Lower lobe of right lung (tissue), 2 donors: ENCODE data around the gene CRY1. TPM values are rescaled to one million over a fixed set of nuclear protein-coding genes. Genes with fewer than 3 reads are reported as not detected.
"Not testable (repeated sequence)": the region's sequence is repeated elsewhere in the genome, so short reads cannot be mapped to it uniquely, and the experiment has no call there.

Source experiments
- ATAC-seq, 2 donors: fragments of 200-7000 bp; cut with Tn5 transposase; one replicate each; pipeline ENCODE4 v1.9.1; 2020 to 2022; ENCODE audit warnings: mild to moderate bottlenecking in 2 of 2, moderate library complexity in 2 of 2
- DNase-seq: peaks from one replicate; pipeline ENCODE4 v3.0.0-alpha.2; 2020
- H3K27ac ChIP-seq: fragments of 200-600 bp; one replicate; pipeline ENCODE4 v1.8.0; 2022
- H3K27me3 ChIP-seq: fragments of 200-600 bp; one replicate; pipeline ENCODE4 v1.8.0; 2022; ENCODE audit warnings: low read depth
- H3K36me3 ChIP-seq: fragments of 200-600 bp; one replicate; pipeline ENCODE4 v1.8.0; 2022; ENCODE audit warnings: mild to moderate bottlenecking
- H3K4me1 ChIP-seq: fragments of 200-600 bp; one replicate; pipeline ENCODE4 v1.8.0; 2022
- H3K4me3 ChIP-seq: fragments of 200-600 bp; one replicate; pipeline ENCODE4 v1.8.0; 2022; ENCODE audit warnings: mild to moderate bottlenecking
- H3K9me3 ChIP-seq: fragments of 200-600 bp; one replicate; pipeline ENCODE4 v1.8.0; 2022
- intact Hi-C: fragments of 100-400 bp; cut with DNase I; formaldehyde crosslinking; loops from one replicate; pipeline ENCODE4 v1.11.0; 2022
- total RNA-seq: library from RNA; stranded (reverse); fragmentation: NEBNext Ultra II Directional; extraction: Animal tissue kit (Norgen Biotek cat#: 25700); gene quantifications from one replicate; pipeline ENCODE4 v1.2.1, GENCODE V29; 2021
- TF ChIP-seq, protein P1 (sequence below): fragments of 200-600 bp; IDR thresholded peaks from one replicate; pipeline ENCODE4 v1.8.0; 2022; ENCODE audit warnings: antibody characterized with exemption, mild to moderate bottlenecking
- donor health status: DM: no; HTN: yes; CAD: no; lungs with severe emphysema.

The CRY1 gene
- total RNA-seq, 1 donor from 2014 or later = 18.8 TPM

DNA sequence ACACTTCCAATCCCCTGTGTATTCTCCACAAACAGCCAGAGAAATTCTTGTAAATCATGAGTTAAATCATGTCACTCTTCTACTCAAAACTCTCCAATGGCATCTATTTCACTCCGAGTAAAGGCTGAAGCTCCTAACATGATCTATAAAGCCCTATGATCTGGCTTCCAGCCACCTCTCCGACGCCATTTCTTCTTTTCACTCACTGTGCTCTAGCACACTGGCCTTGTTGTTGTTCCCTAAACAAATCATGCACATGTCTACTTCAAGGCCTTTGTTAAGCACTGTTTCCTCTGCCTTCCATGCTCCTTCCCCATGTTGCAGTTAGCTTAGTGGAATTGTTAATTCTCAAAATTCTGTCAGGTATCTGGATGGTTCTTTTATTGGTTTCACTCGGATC is 76.3 kb downstream of the CRY1 start:
- no peaks in the 10 kb centered on the region for H3K27me3 ChIP-seq
- H3K9me3 ChIP-seq = no peaks in the 10 kb centered on the region
- DNase-seq = no peak
- no peak overlapping the region for H3K27ac ChIP-seq
- ATAC-seq = no peak
- TF ChIP-seq, protein P1, sequence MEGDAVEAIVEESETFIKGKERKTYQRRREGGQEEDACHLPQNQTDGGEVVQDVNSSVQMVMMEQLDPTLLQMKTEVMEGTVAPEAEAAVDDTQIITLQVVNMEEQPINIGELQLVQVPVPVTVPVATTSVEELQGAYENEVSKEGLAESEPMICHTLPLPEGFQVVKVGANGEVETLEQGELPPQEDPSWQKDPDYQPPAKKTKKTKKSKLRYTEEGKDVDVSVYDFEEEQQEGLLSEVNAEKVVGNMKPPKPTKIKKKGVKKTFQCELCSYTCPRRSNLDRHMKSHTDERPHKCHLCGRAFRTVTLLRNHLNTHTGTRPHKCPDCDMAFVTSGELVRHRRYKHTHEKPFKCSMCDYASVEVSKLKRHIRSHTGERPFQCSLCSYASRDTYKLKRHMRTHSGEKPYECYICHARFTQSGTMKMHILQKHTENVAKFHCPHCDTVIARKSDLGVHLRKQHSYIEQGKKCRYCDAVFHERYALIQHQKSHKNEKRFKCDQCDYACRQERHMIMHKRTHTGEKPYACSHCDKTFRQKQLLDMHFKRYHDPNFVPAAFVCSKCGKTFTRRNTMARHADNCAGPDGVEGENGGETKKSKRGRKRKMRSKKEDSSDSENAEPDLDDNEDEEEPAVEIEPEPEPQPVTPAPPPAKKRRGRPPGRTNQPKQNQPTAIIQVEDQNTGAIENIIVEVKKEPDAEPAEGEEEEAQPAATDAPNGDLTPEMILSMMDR = no peak
- intact Hi-C loops = no loop called here
- no peak overlapping the region for H3K4me3 ChIP-seq
- peaks cover 13% of the 10 kb centered on the region for H3K36me3 ChIP-seq
- no peaks in the 10 kb centered on the region for H3K4me1 ChIP-seq

DNA sequence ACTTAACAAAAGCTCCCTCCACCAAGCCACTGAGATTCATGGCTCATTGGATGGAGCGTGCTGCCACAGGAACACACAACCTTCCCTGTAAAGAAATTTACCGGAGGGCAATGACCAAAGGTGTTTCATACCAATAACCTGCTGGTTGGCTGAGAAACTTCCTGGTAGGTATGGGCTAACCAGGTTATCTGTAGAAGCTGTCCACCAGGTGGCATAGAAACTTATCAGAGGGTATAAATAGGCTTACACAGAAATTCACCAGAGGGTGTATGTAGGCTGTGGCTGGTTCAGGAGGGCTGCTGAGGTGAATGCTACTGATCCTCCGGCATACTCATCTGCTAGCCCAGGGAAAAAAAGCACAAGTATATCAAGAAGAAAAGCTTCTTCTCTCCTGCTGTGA is 79.3 kb downstream of the CRY1 start:
- no peaks in the 10 kb centered on the region for H3K27me3 ChIP-seq
- peak; percentile 63 to 86 for ATAC-seq
- H3K4me3 ChIP-seq = no peak overlapping the region
- H3K4me1 ChIP-seq = no peaks in the 10 kb centered on the region
- H3K9me3 ChIP-seq = no peaks in the 10 kb centered on the region
- peaks cover 9% of the 10 kb centered on the region for H3K36me3 ChIP-seq
- no peak for DNase-seq
- TF ChIP-seq, protein P1 = no peak
- H3K27ac ChIP-seq = no peak overlapping the region
- intact Hi-C loops = no loop called here

DNA sequence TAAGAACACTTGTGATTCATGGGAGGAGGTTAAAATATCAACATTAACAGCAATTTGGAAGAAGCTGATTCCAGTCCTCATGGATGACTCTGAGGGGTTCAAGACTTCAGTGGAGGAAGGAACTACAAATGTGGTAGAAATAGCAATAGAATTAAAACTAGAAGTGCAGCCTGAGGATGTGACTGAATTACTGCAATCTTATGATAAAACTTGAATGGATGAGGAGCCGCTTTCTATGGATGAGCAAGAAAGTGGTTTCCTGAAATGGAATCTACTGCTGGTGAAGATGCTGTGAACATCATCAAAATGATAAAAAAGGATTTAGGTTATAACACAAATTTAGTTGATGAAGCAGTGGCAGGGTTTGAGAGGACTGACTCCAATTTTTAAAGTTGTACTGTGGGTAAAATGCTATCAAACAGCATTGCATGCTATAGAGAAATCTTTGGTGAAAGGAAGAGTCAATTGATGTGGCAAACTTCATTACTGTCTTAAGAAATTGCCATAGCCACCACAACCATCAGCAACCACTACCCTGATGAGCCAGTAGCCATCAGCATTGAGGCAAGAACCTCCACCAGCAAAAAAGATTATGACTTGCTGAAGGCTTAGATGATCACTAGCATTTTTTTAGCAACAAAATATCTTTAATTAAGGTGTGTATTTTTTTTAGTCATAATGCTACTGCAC is 80.5 kb downstream of the CRY1 start:
- Histone ChIP-seq H3K27me3 (no peaks in the 10 kb centered on the region), H3K4me3 (no peak overlapping the region), H3K27ac (no peak overlapping the region), H3K36me3 (peaks cover 1% of the 10 kb centered on the region), H3K9me3 (no peaks in the 10 kb centered on the region), H3K4me1 (no peaks in the 10 kb centered on the region)
- intact Hi-C loops = no loop called here
- no peak for ATAC-seq
- TF ChIP-seq, protein P1 = no peak
- DNase-seq = no peak

DNA sequence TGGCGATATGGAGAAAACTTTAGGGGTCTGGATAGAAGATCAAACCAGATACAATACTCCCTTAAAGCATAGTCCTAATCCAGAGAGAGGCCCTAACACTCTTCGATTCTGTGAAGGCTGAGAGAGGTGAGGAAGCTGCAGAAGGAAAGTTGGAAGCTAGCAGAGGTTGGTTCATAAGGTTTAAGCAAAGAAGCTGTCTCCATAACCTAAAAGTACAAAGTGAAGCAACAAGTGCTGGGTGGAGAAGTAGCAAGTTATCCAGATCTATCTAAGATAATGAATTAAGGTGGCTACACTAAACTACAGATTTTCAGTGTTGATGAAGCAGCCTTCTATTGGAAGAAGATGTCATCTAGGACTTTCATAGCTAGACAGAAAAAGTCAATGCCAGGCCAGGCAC is 81.8 kb downstream of the CRY1 start:
- no peaks in the 10 kb centered on the region for H3K27me3 ChIP-seq
- TF ChIP-seq, protein P1 = no peak
- no peaks in the 10 kb centered on the region for H3K36me3 ChIP-seq
- no peak overlapping the region for H3K4me3 ChIP-seq
- ATAC-seq (no peak), DNase-seq (no peak)
- H3K4me1 ChIP-seq = no peaks in the 10 kb centered on the region
- H3K9me3 ChIP-seq = no peaks in the 10 kb centered on the region
- intact Hi-C loops = no loop called here
- no peak overlapping the region for H3K27ac ChIP-seq

DNA sequence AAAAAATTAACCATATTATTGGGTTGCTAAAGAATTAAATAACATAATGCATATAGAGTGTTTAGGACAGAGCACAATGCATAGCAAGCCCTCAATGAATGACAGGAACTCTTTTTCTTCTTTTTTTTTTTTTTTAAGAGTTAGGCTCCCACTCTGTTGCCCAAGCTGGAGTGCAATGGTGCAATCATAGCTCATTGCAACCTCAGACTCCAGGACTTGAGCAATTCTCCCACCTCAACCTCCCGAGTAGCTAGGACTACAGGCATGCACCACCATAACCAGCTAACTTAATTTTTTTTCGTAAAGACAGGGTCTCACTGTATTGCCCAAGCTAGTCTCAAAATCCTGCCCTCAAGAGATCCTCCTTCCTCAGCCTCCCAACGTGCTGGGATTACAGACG is 85.9 kb downstream of the CRY1 start:
- H3K36me3 ChIP-seq = no peaks in the 10 kb centered on the region
- H3K9me3 ChIP-seq = no peaks in the 10 kb centered on the region
- ATAC-seq (no peak), DNase-seq (no peak)
- H3K27me3 ChIP-seq = no peaks in the 10 kb centered on the region
- no peak overlapping the region for H3K4me3 ChIP-seq
- no peaks in the 10 kb centered on the region for H3K4me1 ChIP-seq
- intact Hi-C loops = no loop called here
- TF ChIP-seq, protein P1 = no peak
- no peak overlapping the region for H3K27ac ChIP-seq

DNA sequence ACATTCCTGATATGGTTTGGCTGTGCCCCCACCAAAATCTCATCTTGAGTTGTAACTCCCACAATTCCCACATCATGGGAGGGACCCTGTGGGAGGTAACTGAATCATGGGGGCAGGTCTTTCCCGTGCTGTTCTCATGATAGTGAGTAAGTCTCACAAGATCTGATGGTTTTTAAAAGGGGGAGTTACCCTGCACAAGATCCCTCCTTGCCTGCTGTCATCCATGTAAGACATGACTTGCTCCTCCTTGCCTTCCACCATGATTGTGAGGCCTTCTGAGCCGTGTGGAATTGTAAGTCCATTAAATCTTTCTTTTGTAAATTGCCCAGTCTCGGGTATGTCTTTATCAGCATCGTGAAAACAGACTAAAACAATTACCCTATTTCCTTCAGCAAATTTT is 90.7 kb downstream of the CRY1 start:
- H3K36me3 ChIP-seq = peaks cover 35% of the 10 kb centered on the region
- H3K4me3 ChIP-seq, DNase-seq, intact Hi-C loops, H3K27ac ChIP-seq, H3K9me3 ChIP-seq, H3K4me1 ChIP-seq, H3K27me3 ChIP-seq, ATAC-seq: not testable (repeated sequence)
